K562 (cell line): Measurements from ENCODE around the gene MAPKAPK3. TPM values are rescaled to one million over a fixed set of nuclear protein-coding genes. Genes with fewer than 3 reads are reported as not detected.

Experiments
- FIP1L1 ChIP-seq: fragments of 200-400 bp; formaldehyde crosslinking; IDR thresholded peaks from 2 replicates; pipeline ENCODE4 v1.6.1; 2018; ENCODE audit warnings: mild to moderate bottlenecking, low read depth, low read length; ENCODE audit not compliant: poor library complexity, severe bottlenecking
- PHB2 ChIP-seq: fragments of 450-650 bp; IDR thresholded peaks from 2 replicates; pipeline ENCODE4 v1.6.1; 2017; ENCODE audit warnings: low read depth
- RBM14 ChIP-seq: fragments of 200-400 bp; formaldehyde crosslinking; IDR thresholded peaks from 2 replicates; pipeline ENCODE4 v1.6.1; 2018; ENCODE audit warnings: low read depth, mild to moderate bottlenecking, low read length, moderate library complexity, borderline replicate concordance; ENCODE audit not compliant: insufficient read depth
- ZNF444 ChIP-seq: fragments of 250-450 bp; sonication (Bioruptor Pico); IDR thresholded peaks from 2 replicates; pipeline ENCODE4 v1.4.0; 2020; ENCODE audit warnings: mild to moderate bottlenecking, moderate library complexity
- polyA plus RNA-seq, 8 experiments: library from polyadenylated mRNA; depleted of rRNA in 4 of 8; stranded (reverse) in 5 of 8; unstranded in 3 of 8; fragments of >200 nt; fragmentation: Nextera tagmentation in 2 of 8; fragmentation: Illumina TruSeq in 1 of 8; extraction: Ambion mirVana in 2 of 8; extraction: Trizol in 1 of 8; gene quantifications; 2 replicates each; pipeline versions ENCODE4 v1.2.1 to v1.2.3, GENCODE V29; 2011 to 2014; ENCODE audit warnings: inconsistent platforms in 1 of 8, missing spikeins in 1 of 8
- total RNA-seq, 7 experiments: library from RNA; depleted of rRNA in 6 of 7; stranded (reverse); fragments of >200 nt in 6 of 7; fragmentation: Illumina TruSeq in 2 of 7; extraction: Trizol in 2 of 7; gene quantifications; 2 replicates each; pipeline versions ENCODE4 v1.2.1 to v1.2.3, GENCODE V29; 2011 to 2021; ENCODE audit warnings: low replicate concordance in 1 of 7
- TF ChIP-seq, protein P1 (sequence below): sonication (generic); formaldehyde crosslinking; IDR thresholded peaks from 2 replicates; pipeline ENCODE4 v1.8.0; 2022; ENCODE audit warnings: missing genetic modification reagents, mild to moderate bottlenecking, borderline replicate concordance
- TF ChIP-seq, protein P2 (sequence below), 2 experiments: fragments of 450-650 bp; formaldehyde crosslinking in 1 of 2; IDR thresholded peaks; 2 replicates each; pipeline versions ENCODE4 v1.4.0 to v1.6.1; 2014 to 2020; ENCODE audit warnings: mild to moderate bottlenecking in 2 of 2, borderline replicate concordance in 1 of 2, low read depth in 1 of 2
- TF ChIP-seq, protein P3 (sequence below): fragments of 450-650 bp; IDR thresholded peaks from 2 replicates; pipeline ENCODE4 v1.6.1; 2016; ENCODE audit warnings: borderline replicate concordance
- TF ChIP-seq, protein P4 (sequence below): fragments of 250-450 bp; sonication (Bioruptor Pico); IDR thresholded peaks from 2 replicates; pipeline ENCODE4 v1.5.0; 2021

Gene MAPKAPK3
- total and polyA plus RNA-seq, 9 of the 15 experiments (the other 6 are each of a cell fraction or from before 2014, with no cell fraction given) = 8.0 to 56.4 (median 41.2) TPM

DNA sequence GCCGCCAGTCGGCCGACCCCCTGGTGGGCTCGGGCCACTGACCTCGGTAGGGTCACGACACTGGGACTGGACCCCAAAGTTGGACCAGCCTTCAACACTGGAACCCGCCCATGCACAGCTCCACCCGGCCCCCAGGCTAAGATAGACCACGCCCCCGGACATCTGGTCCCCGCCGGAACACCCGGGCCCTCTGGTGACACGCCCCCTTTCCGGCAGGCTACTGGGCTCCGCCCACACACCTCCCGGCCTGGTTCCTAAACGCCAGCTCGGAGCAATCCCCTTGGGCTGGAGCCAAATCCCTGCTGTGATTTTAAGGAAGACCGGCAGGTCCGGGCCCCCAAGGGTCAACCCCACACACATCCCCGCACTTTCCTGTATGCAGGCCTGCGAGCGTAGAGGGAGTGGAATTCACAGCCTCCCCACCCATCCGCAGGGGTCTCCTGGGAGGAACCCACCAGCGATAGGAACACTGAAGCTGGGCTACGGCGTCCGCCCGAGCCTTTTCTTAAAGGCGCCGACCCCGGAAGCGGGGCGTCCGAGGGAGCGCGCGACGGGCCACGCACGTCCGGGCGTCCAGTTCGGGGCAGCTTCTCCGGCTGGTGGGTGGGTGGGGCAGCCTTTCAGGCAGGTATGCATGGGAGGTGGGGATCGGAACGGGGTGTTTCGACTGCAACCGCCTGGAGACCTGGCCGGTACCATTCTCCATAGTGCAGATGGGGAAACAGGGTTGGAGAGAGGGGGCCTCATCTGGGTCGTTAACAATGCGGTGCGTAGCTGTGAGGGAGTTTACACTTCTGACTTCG, 47.8 kb upstream of the MAPKAPK3 start, which contains the start of gene HEMK1 (continued):
- TF ChIP-seq, protein P1, sequence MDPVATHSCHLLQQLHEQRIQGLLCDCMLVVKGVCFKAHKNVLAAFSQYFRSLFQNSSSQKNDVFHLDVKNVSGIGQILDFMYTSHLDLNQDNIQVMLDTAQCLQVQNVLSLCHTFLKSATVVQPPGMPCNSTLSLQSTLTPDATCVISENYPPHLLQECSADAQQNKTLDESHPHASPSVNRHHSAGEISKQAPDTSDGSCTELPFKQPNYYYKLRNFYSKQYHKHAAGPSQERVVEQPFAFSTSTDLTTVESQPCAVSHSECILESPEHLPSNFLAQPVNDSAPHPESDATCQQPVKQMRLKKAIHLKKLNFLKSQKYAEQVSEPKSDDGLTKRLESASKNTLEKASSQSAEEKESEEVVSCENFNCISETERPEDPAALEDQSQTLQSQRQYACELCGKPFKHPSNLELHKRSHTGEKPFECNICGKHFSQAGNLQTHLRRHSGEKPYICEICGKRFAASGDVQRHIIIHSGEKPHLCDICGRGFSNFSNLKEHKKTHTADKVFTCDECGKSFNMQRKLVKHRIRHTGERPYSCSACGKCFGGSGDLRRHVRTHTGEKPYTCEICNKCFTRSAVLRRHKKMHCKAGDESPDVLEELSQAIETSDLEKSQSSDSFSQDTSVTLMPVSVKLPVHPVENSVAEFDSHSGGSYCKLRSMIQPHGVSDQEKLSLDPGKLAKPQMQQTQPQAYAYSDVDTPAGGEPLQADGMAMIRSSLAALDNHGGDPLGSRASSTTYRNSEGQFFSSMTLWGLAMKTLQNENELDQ (CRISPR knock-in tag) = no peak
- peak; percentile 37 for TF ChIP-seq FIP1L1
- TF ChIP-seq ZNF444 (CRISPR knock-in tag) = no peak
- no peak for TF ChIP-seq RBM14
- TF ChIP-seq, protein P2, sequence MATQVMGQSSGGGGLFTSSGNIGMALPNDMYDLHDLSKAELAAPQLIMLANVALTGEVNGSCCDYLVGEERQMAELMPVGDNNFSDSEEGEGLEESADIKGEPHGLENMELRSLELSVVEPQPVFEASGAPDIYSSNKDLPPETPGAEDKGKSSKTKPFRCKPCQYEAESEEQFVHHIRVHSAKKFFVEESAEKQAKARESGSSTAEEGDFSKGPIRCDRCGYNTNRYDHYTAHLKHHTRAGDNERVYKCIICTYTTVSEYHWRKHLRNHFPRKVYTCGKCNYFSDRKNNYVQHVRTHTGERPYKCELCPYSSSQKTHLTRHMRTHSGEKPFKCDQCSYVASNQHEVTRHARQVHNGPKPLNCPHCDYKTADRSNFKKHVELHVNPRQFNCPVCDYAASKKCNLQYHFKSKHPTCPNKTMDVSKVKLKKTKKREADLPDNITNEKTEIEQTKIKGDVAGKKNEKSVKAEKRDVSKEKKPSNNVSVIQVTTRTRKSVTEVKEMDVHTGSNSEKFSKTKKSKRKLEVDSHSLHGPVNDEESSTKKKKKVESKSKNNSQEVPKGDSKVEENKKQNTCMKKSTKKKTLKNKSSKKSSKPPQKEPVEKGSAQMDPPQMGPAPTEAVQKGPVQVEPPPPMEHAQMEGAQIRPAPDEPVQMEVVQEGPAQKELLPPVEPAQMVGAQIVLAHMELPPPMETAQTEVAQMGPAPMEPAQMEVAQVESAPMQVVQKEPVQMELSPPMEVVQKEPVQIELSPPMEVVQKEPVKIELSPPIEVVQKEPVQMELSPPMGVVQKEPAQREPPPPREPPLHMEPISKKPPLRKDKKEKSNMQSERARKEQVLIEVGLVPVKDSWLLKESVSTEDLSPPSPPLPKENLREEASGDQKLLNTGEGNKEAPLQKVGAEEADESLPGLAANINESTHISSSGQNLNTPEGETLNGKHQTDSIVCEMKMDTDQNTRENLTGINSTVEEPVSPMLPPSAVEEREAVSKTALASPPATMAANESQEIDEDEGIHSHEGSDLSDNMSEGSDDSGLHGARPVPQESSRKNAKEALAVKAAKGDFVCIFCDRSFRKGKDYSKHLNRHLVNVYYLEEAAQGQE (IDR thresholded peaks at IDR 0.05; ENCODE audit: borderline replicate concordance) = peak; percentile 71
- TF ChIP-seq, protein P2 (CRISPR knock-in tag; IDR thresholded peaks at IDR 0.05; ENCODE audit: low read depth) = no peak
- no peak for TF ChIP-seq PHB2
- TF ChIP-seq, protein P3, sequence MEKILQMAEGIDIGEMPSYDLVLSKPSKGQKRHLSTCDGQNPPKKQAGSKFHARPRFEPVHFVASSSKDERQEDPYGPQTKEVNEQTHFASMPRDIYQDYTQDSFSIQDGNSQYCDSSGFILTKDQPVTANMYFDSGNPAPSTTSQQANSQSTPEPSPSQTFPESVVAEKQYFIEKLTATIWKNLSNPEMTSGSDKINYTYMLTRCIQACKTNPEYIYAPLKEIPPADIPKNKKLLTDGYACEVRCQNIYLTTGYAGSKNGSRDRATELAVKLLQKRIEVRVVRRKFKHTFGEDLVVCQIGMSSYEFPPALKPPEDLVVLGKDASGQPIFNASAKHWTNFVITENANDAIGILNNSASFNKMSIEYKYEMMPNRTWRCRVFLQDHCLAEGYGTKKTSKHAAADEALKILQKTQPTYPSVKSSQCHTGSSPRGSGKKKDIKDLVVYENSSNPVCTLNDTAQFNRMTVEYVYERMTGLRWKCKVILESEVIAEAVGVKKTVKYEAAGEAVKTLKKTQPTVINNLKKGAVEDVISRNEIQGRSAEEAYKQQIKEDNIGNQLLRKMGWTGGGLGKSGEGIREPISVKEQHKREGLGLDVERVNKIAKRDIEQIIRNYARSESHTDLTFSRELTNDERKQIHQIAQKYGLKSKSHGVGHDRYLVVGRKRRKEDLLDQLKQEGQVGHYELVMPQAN = no peak
- TF ChIP-seq, protein P4, sequence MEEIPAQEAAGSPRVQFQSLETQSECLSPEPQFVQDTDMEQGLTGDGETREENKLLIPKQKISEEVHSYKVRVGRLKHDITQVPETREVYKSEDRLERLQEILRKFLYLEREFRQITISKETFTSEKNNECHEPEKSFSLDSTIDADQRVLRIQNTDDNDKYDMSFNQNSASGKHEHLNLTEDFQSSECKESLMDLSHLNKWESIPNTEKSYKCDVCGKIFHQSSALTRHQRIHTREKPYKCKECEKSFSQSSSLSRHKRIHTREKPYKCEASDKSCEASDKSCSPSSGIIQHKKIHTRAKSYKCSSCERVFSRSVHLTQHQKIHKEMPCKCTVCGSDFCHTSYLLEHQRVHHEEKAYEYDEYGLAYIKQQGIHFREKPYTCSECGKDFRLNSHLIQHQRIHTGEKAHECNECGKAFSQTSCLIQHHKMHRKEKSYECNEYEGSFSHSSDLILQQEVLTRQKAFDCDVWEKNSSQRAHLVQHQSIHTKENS (CRISPR knock-in tag) = no peak
